NCI-H187 treated with DMSO at 0.1 percent for 48 hours (cell line): ENCODE results near the gene TFB1M.

ENCODE experiments used
- DNase-seq: peaks from one replicate; lab custom pipeline; 2025; lab: John Stamatoyannopoulos, UW

TFB1M gene

DNA sequence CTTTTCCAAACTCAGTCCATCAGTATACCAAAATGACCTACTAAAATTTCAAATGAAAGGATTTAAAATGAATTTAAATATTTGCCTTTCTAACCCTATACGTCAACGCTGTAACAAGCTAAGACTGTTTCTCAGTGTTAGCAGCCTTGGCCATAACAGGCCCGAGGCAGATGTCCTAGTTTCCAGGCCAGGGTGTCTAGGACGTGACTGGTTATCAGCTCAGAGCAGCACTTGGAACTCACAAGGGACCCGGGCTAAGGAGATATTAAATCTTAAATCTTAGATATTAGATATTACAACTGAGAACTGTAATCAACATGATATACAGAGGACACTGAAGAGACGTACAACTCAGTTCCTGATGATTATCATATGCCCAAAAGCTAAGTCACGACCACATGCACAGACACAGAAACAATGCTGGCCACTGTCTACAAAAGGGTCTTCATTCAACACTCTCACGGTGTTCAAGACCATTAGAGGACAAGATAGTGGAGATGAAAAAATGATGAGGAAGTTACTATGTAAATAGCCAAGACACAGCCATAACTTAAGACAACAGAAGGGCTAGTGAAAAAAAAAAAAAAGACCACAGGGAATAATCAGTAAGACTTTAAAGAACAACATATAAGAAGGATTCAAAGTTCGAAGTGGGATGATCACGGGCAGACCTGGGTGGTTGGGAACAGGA lies 50.8 kb downstream of the TFB1M start, which contains the start of gene CLDN20:
Gene CLDN20, plus strand, starts transcription at position 641 of the 691 bp plus-strand sequence. CDS start 11,707 bp downstream, outside the sequence.
- no peak for DNase-seq

DNA sequence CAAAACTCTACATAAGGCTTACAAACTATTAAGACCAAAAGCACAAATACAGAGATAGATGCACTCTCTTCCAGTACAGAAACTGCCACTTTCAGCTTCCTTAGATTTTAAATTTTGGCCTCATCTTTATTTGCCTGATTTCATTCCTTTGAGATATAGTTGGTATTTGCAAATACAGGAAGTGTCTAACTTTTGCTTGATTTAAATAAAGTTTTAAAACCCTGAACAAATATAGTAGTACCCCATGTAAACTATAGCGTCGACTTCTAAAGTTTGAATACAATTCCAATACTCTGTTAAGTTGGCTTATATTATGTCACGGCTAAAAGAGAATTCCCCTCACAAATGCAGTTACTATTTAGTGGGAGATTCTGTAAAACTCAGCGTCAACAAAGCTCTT lies 51.6 kb downstream of the TFB1M start:
- no peak for DNase-seq

DNA sequence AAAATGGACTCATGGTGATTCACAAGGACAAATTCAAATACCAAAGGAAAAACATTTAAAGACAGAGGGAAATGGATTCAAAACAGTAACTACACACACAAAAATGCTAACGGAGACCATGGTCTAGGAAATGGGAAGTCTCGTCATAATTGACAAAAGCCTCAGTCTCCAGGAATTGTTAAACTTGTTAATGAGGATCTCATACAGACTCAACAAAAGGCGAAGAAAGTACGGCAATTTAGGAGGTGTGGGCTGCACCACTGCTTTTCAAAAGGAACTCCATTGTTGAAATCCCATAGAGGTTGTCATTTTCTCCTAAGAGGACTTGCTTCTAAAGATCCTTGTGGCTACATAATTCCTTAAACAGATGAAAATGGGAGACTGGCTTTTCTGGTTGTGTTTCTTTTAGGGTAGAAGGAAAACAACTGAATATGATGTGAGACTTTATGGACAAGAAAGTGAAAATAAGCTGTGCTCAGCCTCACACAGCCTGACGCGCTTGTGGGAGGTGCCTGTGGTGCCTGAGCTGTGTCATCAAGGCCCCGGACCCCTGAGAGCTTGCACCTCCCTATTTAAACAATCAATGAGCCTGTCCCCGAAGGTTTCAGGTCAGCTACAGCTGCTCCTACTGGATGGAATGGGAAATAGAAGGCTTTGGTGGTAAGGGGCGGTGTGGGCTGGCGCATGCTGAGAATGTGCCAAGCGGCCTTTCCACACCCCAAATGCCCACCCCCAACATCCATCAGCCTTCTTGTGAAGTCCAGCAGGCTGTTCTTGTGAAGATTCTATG lies 53.0 kb downstream of the TFB1M start:
- DNase-seq, result no peak

DNA sequence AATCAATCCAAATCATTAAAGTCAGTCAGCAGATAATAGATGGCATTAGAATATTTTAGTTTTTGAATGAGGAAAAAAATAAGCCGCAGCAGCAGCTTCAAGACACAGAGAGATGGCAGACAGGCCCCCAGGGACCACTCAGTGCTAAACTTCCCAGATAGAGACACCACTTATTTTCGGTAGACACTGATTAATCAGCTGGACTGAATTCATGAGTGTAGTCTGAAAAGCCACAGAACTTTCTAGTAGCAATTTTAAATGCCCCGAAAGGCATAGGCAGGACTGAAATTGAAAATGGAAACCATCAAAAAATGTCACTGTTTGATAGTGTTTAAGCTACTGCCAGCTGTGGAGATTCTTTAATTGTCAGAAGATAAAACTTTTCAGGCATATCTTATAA lies 53.6 kb downstream of the TFB1M start:
- DNase-seq, result no peak

DNA sequence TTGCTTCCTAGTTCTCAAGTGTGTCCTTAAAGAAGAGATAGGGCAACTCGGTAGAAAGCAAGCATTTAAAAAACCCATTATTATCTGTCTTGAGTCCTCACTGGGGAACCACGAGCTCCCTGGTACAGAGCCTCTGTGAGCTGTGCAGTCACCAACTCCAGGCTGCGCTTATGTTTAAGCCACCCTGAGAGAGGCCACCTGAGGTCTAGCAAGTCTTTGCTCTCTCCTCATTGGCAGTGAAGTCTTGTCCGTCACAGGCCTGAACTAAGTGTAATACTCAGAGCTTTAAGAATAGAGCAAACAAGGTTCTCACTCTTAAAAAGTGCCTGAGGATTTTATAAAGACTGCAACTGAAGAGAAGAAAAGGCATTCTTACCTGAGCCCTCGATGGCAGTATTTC lies 54.4 kb downstream of the TFB1M start:
- no peak for DNase-seq

DNA sequence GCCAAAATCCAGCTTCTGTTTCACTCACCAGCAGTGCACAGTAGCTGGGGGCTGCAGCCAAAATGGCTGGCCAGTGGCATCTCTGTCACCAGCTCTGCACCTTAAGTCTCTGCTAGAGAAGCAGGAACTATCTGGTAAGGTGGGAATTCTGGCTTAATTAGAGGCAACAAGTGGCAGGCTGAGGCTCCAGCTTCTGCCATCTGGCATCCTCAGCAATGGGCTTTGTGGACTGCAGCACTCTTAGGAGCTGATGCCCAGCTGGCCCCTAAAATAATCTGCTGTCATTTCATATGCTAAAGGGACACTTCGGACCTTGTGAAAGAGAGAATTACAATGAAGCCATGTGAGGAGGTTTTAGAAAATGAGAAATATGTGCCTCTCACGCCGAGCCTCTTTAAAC lies 55.1 kb downstream of the TFB1M start:
- DNase-seq, result no peak

DNA sequence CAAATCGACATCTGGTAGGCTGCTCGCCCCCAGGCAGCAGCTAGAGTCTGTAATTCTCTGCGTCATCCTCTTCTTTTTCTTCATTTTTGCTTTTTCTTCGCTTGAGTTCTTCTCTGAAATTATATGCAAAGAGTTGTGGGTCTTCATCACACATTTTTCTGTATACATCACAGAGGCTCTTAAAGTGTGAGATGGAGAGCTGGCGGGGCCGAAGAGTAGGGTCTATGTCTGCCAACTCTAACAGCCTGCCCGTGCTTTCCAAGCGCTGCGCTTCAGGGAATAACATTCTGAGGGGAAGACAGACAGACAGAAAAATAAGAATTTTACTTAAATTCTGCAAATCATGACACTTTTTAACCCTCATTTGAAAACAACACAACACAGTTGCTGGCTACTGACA lies 56.5 kb downstream of the TFB1M start:
- DNase-seq, result no peak

DNA sequence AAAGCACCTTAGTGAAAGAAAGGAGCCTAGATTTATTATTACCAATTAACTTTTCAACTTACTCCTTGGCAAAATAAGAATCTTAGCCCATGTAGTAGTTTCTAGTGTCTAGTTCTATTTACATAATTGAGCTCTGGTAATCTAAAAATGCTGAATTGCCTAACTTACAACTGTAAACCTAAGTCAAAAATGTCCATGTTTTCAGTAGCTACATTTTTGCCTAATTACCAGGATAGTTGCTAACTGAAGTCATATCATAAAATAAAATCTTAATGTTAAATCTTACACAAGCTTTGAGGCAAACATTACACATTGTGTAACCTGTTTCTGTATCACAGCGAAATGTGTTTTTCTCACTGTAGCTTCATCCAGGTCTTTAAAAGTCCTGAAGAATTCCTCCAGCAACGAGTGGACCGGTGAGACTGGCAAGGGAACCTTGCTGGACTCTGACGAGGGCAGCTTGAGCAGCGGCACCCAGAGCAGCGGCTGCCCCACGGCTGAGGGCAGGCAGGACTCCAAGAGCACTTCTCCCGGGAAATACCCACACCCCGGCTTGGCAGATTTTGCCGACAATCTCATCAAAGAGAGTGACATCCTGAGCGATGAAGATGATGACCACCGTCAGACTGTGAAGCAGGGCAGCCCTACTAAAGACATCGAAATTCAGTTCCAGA lies 58.0 kb downstream of the TFB1M start:
- no peak for DNase-seq

DNA sequence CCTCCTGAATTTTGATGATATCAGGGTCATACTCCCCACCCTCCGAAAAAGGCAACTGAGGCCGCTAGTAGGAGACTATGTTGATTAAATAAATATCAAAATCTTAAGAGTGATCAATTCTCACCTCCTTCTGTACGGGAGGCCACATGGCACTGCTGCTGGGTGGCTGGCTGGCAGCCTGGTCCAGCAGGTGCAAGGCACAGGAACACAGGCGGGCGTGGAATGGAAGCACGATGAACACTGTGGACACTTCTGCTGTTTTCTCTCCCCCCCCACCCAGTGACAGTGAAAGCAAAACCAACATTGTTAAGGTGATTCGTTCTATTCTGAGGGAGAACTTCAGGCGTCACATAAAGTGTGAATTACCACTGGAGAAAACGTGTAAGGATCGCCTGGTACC lies 60.1 kb downstream of the TFB1M start:
- no peak for DNase-seq

DNA sequence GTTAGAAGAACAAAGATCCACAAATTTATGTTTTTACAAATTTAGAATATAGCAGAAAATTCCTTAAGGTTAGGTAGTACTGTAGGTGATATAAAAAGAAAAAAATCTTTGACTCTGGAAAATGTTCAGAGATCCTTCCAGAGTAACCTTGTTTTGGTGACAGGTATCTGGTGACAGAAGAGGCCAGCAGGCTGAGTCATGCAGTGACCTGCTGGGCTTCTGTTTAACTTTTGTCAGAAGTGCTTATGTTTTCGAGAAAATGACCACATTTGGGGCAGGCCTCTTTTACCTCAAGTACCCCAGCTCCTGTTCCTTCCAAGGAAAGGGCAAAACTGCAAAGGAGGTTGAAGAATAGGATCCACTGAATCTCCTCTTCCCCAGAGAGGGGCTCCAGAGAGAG lies 60.9 kb downstream of the TFB1M start:
- DNase-seq, result no peak

DNA sequence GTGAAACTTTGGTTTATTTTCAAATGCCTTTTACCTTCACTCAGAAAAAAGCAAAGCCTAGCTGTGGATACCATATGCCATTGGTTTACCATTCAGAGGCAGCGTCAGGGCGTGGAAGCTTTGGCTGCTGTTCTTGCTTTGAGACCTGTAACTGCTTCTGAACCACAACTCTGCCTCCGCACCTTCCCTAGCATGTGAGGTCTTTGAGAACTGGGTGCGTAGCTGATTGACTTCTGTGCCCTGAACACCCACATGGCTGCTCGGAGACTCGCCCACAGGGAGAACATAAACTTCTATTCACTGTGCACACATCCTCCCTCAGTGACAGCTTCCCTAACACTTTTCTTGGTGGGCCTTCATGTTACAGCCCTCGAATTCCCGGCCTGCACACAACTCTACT lies 61.7 kb downstream of the TFB1M start:
- DNase-seq, result no peak

DNA sequence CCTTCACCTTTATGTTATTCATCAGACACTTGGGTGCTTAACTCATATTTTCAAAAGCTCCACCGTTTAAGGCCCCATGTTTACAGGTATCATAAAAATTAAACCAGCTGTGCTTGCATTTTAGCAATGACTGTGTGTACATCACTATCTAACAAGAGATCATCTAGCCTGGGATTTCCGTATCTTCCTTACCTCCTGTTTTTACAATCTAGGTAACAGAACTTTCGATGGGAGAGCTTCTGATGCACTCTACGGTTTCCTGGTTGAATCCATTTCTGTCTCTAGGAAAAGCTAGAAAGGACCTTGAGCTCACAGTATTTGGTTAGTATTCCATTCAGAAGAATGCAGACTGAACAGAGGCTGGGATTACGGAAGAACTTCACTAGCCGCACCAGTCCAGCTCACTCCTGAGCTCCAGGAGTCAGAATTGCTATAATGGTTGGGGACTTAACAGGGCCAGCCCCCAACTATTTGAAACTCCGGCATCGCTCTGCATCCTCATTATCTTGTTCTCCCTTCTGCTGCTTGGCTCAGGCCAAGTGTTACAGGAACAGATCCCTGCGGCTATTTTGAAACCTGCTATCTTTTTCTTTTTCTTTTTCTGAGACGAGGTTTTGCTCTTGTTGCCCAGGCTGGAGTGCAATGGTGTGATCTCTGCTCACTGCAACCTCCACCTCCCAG lies 63.4 kb downstream of the TFB1M start:
- DNase-seq, result no peak

DNA sequence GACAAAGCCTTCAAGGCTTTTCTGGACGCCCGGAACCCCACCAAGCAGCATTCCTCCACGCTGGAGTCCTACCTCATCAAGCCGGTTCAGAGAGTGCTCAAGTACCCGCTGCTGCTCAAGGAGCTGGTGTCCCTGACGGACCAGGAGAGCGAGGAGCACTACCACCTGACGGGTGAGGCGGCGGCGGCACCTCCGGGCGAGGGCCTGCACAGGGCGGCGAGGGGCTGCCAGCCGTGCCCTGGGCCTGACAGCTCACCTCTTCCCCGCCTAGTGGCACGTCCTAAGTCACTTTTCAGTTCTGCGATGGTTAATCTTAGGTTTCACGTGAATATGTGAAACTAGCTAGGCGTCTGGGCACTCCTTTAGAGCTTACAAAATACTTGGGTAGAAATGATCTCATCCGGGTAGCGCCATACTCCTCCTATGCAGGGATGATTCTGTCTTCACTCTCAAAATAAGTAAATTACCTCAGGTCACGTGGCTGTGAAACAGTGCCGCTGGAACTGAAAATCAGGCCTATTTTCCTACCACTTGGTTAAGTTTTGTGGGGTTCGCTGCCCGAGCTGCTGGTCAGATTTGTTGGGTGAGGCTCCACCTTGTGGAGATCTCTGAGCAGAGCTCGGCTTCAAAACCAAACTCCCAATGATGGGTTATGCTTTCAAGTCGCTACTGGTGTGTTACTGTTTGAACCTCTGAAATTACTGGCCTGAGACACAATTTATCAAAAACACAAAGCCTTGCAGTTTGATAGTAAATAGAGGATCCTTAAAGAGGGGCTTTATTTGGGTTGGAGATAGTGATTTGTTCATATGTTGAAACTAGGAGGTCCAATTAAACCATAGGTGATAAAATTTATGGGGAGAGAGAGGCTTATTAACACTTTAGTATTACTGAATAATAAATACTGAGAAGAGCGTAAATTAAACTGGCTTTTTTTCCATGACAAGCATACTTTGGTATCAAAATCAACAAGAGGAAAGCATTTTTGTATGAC lies 66.0 kb downstream of the TFB1M start:
- no peak for DNase-seq

DNA sequence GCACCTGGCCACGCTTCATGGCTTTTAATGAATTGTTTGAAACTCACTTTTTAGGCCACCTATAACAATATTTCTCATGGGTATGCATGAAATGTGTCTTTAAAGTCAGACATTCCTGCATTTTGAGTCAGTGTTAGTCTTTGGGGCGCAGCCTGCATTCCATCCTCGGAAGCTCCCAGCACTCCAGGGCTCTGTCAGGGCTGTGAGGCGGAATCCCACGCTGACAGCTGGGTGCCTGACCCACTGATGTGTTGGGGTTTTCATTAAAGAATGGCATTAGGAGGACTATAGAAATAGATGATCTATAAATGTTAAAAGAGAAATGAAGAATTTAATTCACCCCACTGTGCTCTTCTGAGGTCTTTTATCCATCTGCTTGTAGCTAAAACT lies 66.7 kb downstream of the TFB1M start:
- DNase-seq, result no peak

DNA sequence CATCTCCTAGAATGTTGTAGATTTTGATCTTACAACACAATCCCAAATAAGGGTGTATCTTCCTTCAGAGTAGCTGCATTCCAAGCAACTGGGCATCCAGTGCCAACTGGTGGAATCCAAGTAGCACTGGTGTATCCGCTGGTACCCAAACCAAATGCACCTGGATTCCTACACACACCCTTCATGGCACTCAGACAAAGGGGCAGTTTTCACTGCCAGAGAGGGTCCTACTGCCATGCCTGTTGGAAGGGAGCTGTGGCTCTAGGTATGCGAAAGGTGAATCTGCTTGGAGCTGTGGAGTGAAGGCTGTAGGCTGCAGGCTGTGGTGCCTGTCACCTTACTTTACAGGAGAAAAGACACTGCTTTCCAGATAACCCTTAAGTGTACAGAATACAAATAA lies 67.5 kb downstream of the TFB1M start:
- no peak for DNase-seq

DNA sequence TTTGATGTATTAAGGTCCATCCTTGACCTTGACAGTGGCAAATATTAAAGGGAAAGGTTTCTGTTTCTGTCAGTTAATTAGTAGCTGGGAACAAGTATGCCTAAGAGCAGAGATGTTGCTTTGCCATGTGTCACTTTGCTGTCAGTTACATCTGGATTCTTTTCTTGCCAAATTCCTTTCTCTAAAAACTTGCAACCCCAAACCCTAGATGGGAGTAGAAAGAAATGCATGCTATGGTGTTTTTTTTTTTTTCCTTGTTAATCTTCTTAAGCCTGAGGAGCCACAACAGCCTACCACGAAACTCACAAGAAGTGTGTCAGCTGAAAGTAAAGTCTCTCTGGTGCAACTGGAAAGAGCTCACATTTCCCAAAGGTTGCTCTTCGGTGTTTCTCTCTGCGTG lies 68.5 kb downstream of the TFB1M start:
- DNase-seq, result no peak

DNA sequence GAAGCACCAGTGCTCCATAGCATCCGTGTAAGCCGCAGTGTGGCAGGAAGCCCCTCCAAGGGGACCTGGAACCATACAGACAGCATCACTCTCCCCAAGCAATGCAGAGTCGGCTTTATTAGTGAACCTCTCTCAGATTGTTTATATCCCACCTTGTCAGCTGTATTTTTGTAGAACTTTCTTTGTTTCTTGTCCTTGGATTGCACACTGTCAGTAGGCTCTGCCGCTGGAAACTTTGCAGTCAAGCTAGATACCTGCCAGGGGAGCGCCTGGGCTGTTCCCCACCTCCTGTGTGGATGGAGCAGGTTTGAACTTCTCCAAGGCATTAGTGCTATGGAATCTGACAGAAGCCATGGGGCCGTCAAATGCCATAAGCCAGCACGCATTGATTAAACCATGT lies 69.1 kb downstream of the TFB1M start:
- DNase-seq, result no peak

DNA sequence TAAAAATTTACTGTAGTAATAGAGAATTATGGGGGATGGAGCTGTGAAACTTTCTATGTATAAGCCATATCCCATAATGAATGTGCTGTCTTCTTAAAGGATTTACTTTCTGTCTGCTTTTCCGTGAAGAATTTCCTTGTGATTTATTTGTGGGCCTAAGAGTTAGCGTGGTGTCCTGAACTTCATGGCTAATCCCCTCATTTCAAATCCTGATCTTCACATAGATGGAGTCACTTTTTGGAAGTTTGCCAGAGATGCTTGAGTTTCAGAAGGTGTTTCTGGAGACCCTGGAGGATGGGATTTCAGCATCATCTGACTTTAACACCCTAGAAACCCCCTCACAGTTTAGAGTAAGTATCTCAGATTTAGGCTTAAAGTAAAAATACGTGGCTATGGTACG lies 69.8 kb downstream of the TFB1M start:
- DNase-seq, result no peak

DNA sequence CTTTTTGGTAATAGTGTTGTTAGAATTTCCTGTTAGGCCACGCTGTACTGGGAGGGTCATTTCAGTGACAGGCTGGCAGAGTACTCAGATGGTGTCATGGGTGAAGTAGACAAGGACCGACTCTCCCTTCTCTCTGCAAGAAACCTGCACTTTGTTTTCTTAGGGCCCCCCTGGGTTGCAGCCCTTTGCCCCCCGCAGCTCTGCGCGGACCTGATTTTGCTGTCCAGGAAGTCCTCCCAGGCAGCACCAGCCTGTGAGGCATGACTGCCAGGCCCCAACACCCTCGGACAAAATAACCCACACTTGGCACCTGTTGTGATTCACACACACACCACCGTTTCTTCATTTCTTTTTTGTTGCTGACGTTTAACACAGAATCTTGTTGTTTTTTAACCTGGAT lies 72.3 kb downstream of the TFB1M start:
- DNase-seq, result no peak

DNA sequence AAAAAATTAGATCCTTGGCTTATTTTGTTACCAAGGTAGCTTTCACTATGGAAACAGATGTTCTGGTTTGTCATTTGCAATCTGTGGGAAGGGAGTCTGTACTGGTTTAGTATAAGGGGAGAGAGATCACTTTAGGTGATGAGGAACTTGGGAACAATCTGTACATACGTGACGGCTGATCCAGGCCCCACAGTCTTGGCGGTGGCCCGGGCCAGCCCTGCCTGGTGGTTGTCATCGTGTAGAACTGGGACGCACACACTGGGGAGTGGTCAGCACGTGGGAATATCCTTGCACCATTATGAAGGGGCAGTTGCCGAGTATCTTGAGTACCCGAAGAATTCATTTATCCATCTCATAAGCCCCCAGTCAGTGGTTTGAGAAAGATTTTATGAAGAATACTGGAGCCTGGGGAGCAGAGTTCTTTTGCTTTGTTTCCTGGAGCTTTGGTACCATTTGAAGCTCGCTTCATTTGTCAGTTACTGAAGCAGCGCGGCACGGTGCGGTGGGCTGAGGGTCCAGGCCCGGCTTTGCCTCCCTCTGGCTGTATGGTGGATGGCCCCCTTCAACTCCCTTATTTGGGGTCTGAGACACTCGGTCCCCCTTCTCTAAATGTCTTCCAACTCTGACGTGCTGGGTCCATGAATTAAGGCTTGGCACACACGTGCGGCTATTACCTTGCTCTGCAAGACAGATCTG lies 73.2 kb downstream of the TFB1M start:
- DNase-seq, result no peak

DNA sequence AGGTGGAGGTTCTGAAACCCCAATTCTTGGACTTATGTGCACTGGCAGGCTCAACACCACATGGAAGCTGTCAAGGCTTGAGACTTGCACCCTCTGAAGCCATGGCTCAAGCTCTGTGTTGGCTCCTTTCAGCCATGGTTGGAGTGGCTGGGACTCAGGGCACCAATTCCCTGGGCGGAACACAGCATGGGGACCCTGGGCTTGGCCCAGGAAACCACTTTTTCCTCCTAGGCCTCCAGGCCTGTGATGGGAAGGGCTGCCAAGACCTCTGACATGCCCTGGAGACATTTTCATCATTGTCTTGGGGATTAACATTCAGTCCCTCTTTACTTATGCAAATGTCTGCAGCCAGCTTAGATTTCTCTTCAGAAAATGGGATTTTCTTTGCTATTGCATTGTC lies 76.7 kb downstream of the TFB1M start:
- no peak for DNase-seq
